T47D (cell line): Measurements from ENCODE around the gene ANAPC5.
"Not testable (repeated sequence)": the region's sequence is repeated elsewhere in the genome, so short reads cannot be mapped to it uniquely, and the experiment has no call there.

Source experiments
- DNase-seq, 2 experiments: peaks; one replicate each; pipeline versions ENCODE4 v3.0.0 to v3.0.0-alpha.2; 2011 to 2012; ENCODE audit warnings: low read depth in 1 of 2, low spot score in 1 of 2
- JUND ChIP-seq: IDR thresholded peaks from 2 replicates; pipeline ENCODE4 v1.6.1; 2012; ENCODE audit warnings: low read depth
- in situ Hi-C: cut with HindIII; loops from 2 replicates; pipeline ENCODE4 v1.10.0; 2016; ENCODE audit warnings: low sequenced_read_pairs, low pct_unique_long_range_greater_than_20kb

The ANAPC5 gene

GRCh38 chr12:121383601-121384021 lies 31.4 kb upstream of the ANAPC5 start:
- in situ Hi-C loops = no loop called here
- DNase-seq = no peak
- no peak for TF ChIP-seq JUND

DNA sequence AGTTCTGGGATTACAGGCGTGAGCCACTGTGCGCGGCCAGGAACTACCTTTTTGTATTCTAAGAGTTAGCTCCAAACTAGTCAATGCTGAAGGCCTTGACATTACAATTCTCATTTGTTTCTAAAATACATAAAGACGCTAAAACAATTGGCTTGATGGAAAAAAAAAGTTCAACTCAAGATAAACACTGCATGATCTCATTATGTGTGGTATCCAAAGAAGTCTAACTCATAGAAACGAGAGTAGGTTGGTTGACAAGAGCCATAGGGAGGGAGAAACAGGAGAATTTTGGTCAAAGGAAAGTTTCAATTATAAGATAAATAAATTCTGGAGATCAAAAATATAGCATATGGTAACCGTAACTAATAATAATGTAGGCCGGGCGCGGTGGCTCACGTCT lies 27.7 kb upstream of the ANAPC5 start:
- TF ChIP-seq JUND = no peak
- in situ Hi-C loops = no loop called here

DNA sequence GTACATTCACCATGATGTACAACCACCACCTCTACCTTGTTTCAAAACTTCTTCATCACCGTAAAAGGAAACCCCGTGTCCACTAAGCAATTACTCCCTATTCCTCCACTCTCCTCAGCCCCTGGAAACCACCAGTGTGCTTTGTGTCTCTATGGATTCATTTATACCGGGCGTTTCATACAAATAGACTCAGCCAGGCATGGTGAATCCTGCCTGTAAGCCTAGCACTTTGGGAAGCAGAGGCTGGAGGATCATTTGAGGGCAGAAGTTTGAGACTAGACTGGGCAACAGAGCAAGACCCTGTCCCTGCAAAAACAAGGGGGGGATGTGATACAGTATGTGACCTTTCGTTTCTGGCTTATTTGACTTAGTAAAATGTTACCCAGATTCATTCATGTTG lies 26.5 kb upstream of the ANAPC5 start:
- no peak for TF ChIP-seq JUND
- in situ Hi-C loops = no loop called here
- no peak for DNase-seq

More for the DNA sequence above, 27.7 kb upstream of the ANAPC5 start:
- no peak for DNase-seq

DNA sequence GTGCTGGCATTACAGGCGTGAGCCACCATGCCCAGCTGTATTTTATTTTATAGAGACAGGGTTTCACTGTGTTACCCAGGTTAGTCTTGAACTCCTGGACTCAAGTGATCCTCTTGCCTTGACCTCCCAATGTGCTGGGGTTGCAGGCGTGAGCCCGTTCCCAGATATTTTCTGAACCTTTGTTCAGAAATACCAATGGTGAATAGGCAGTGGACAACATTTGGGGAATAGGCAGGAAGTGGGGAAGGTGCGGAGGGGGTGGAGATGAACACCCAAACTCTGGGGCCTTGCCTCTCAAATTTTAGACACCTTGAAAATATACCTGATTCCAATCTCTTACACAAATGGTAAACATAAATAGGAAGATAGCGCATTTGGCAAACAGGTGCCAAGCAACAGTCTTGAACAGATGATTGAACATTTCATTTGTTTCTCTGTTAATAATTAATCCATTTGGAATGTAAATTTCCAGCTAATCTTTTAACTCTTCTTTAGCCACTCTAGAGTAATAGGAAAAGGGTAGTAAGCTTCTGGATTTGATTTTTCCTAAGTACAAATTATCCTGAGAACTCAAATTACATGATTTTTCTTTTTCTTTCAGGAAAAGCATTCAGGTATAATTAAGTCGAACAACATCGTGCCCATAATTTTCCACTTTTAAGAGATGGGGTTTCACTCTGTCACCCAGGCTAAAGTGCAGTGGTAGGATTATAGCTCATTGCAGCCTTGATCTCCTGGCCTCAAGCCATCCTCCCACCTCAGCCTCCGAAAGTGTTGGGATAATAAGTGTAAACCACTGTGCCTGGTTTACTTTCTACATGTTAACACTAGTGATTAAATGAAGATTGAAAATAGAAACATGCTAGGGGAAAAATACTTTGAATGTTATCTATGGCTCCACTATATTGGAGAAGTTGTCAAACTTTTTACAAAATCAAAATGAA lies 24.8 kb upstream of the ANAPC5 start:
- in situ Hi-C loops = no loop called here
- TF ChIP-seq JUND = no peak
- no peak for DNase-seq

- in situ Hi-C loops = not testable (repeated sequence)
Measured at GRCh38 chr12:121374945-121375584, 22.9 kb upstream of the ANAPC5 start.

GRCh38 chr12:121374336-121374735 lies 22.1 kb upstream of the ANAPC5 start:
- in situ Hi-C loops, DNase-seq: not testable (repeated sequence)

More at GRCh38 chr12:121374945-121375584, 22.9 kb upstream of the ANAPC5 start:
- DNase-seq = not testable (repeated sequence)

- no peak for DNase-seq
- in situ Hi-C loops = no loop called here
- TF ChIP-seq JUND = no peak
Measured at GRCh38 chr12:121373755-121374154, 21.5 kb upstream of the ANAPC5 start.

DNA sequence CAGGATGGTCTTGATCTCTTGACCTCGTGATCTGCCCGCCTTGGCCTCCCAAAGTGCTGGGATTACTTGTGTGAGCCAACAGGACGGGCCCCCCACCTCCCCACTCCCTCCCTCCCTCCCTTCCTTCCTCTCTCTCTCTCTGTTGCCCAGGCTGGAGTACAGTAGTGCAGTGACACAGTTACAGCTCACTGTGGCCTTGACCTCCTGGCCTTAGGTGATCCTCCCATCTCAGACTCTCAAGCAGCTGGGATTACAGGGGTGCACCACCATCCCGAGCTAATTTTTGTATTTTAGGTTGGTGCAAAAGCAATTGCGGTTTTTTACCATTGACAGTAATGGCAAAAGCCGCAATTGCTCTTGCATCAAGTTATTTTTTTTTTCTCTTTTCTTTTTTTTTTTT lies 19.2 kb upstream of the ANAPC5 start:
- no peak for DNase-seq
- TF ChIP-seq JUND = no peak
- in situ Hi-C loops = no loop called here

DNA sequence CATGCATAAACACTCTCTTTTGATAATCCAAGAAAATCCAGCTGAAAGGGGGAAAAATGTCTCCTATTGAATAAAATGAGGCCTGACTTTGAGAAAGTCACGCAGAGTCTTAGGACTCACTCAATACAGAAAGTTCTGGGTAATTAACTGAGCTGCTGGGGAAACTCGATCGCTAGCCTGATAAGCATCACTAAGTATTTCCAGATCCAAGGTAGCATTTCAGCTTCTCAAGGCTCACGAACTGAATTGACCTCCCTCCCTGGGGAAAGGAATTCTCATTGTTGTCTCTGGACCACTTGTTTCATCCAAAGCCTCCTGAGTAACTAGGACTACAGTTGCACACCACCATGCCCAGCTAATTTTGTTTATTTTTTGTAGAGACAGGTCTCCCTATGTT lies 13.8 kb upstream of the ANAPC5 start:
- no peak for TF ChIP-seq JUND
- in situ Hi-C loops = no loop called here
- DNase-seq = peak in 1 of 2 experiments; percentile 24

DNA sequence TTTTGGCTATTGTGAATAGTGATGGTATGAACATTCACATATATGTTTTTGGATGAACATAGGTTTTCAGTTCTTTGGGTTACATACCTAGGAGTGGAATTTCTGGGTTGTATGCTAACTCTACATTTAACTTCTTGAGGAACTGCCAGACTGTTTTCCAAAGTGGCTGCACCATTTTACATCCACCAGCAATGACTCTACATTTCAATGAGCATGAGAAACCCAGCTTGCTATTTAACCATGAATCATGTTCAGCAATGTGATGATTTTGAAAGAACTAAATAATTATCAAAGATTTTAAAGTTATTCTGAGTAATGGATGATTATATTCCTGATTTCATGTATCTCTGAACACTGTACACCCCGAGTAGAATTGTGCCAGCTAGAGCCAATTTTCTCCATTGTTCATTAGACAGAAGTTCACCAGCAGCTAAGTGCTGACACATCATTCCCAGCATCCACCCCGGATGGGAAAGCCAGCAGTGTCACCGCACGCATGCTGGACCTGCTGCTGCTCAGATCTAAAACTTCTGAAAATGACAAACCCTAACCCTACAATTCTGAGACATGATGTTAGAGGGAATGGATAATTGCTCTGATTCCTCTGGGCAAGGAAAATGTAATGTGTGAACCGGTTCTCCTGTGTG lies 13.3 kb upstream of the ANAPC5 start:
- in situ Hi-C loops = no loop called here
- DNase-seq = no peak
- TF ChIP-seq JUND = no peak

GRCh38 chr12:121364683-121365121 lies 12.5 kb upstream of the ANAPC5 start:
- in situ Hi-C loops = no loop called here
- TF ChIP-seq JUND = no peak
- peak in 1 of 2 experiments; percentile 10 for DNase-seq

GRCh38 chr12:121358073-121358472 lies 5.9 kb upstream of the ANAPC5 start:
- no peak for TF ChIP-seq JUND
- in situ Hi-C loops = no loop called here
- no peak for DNase-seq

DNA sequence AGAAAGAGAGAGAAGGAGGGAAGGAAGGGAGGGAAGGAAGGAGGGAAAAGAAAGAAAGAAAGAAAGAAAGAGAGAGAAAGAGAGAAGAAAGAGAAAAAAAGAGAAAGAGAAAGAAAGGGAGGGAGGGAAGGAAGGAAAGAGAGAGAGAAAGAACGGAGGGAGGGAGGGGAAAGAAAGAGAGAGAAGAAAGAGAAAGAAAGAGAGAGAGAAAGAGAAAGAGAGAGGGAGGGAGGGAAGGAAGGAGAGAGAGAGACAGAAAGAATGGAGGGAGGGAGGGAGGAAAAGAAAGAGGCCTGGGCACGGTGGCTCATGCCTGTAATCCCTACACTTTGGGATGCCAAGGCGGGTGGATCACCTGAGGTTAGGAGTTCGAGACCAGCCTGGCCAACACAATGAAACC lies 5.1 kb upstream of the ANAPC5 start:
- no peak for TF ChIP-seq JUND
- no peak for DNase-seq
- in situ Hi-C loops = no loop called here
